NCI-H526 treated with DMSO at 0.1 percent for 48 hours (cell line): Measurements from ENCODE around the gene CAPS.
"Not testable (repeated sequence)": the region's sequence is repeated elsewhere in the genome, so short reads cannot be mapped to it uniquely, and the experiment has no call there.

Source experiments
- DNase-seq: peaks from one replicate; lab custom pipeline; 2025; lab: John Stamatoyannopoulos, UW

The CAPS gene

DNA sequence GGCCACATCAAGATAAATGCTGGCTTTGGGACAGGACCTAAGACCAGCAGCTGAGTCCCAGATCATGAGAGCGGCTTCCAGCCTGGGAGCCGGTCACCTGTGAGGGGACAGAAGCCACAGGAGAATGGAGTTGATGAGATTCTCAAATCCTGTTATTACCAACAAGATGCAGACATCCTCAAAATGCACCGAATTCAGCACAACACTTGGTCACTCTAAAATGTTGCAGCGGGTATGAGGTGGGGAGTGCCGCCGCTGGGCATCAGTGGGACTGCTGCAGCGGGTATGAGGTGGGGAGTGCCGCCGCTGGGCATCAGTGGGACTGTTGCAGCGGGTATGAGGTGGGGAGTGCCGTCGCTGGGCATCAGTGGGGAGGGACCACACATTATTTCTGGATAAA, 42.7 kb downstream of the CAPS start:
- no peak for DNase-seq

DNA sequence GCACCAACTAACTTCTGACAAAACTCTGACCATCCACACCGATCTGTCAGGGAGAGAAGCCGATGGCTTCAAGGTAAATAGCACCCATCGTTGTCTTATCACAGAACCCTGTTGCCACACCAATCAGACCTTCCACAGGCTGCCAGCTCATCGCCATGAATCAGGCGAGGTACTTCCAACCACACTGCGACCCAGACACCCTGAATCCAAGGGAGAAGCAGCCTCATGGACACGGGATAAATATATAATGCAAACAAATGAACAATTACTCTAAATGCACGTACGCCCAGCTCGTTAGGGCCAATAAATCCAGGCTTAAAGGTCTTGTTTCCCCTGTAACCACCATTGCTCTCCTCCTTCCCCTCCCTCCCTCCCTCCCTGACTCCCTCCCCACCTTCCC, 43.1 kb downstream of the CAPS start:
- DNase-seq = no peak

- no peak for DNase-seq
Observed at GRCh38 chr19:5958074-5958850, 44.2 kb downstream of the CAPS start.

GRCh38 chr19:5958851-5959122, 44.7 kb downstream of the CAPS start:
- no peak for DNase-seq

- DNase-seq = no peak
Observed at GRCh38 chr19:5959260-5960004, 45.4 kb downstream of the CAPS start.

GRCh38 chr19:5960005-5961001, 46.2 kb downstream of the CAPS start:
- DNase-seq = no peak

DNA sequence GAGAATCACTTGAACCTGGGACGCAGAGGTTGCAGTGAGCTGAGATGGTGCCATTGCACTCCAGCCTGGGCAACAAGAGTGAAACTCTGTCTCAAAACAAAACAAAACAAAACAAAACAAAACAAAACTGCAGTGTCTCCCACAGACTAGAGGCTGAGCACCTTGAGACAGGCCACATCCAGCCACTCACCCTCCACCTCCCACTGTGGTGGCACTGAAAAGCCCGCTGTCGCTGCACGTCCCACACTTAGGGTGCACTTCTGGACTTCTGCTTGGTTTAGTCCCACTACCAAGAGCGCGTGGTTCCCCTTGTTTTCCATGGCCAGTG, 47.6 kb downstream of the CAPS start:
- not testable (repeated sequence) for DNase-seq

GRCh38 chr19:5961969-5962945, 48.2 kb downstream of the CAPS start:
- DNase-seq = no peak

GRCh38 chr19:5963259-5963658, 49.2 kb downstream of the CAPS start:
- not testable (repeated sequence) for DNase-seq

DNA sequence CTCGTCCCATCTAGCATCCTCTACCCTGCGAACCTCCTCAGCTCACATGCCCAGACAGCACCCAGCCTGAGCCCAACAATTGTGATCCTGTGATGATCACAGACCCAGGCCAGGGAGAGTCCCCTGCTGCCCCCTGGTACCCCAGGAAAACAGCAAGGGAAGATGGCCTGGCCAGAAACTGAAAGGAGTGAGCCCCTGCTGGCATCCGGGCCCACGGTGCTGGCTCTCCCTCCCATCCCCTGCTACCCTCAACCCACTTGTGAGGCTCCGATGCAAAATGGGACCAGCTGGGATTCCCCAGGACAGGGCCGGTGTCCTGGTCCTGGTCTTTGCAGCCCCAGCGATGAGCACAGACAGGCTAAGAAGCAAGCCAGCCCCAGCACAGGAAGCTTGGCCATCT, 49.8 kb downstream of the CAPS start:
- no peak for DNase-seq

GRCh38 chr19:5964816-5965565, 50.9 kb downstream of the CAPS start:
- no peak for DNase-seq
